ENCODE measurements around the gene KLHL17.
"Not testable (repeated sequence)": the region's sequence is repeated elsewhere in the genome, so short reads cannot be mapped to it uniquely, and the experiment has no call there.

KLHL17 gene

GRCh38 chr1:937521-937920 is 22.9 kb upstream of the KLHL17 start:
- no peak for DNase-seq

- DNase-seq = no peak
Observed at GRCh38 chr1:938088-938683, 22.2 kb upstream of the KLHL17 start.

GRCh38 chr1:938711-939489 is 21.5 kb upstream of the KLHL17 start:
- no peak for DNase-seq

DNA sequence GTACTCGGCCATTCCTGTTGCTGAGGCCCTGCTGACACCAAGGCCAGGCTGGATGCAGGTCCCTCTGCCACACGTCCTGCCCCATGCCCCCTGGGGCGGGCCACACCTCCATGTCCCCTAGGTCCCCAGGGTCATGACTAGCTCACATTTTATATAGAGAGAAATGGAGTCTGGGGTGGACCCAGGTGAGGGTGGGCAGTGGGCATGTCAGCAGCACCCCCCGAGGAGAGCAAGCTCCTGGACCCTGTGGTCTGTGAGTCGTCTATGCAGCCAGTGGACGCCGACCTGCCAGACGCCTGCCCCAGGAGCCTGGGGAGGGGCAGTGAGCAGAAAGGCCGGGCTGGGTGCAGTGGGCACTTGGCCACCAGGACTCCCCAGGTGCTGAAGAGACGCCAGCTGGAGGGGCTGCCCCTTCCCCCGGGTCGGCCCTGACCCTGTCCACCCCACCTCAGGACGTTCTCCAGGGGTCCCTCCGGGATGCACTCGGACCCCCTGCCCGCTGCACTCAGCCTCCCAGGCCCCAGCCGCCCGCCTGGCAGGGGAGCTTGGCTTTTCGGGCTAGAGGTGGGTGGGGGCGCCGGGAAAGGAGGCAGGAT is 20.8 kb upstream of the KLHL17 start:
- DNase-seq = no peak

DNA sequence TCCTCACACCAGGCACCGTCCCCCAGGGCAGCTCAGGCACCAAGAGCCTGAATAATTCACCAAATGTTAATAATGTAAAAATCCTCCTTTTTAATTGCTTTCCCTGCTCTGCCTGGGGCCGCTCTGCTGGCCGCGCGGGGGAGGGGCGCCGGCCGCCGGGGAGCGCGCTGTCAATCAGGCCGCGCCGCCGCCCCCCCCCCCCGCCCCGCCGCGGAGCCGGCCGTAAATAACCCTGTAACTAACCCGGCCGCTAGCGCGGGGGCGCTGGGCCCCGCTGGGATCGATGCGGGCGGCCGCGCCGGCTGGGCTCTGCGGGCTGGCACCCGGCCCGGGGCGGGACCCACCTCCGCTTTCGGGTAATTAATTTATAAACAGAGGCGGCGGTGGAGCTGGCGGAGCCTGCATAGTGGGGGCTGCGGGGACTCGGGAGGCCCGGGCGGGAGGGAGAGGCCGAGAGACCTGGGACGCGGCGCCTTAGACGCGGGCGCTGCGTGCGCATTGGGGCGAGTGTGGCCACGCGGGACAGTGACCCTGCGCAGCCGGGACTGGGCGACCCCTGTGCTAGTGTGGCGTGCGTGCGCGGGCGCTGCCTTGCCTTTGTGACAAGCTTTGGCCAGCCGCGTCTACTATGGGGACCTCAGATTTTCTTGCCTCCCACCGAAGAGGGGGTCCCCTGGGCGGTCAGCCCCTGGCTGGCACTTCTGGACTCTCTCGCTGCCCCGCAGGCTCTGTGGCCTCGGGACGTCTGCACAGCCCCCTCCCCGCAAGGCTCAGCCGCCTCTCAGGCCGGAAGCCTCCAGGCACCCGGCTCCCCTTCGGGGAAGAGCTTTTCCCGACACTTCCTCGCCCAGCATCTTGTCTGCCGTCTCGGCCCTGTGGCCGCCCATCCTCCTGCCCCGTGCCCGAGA is 20.0 kb upstream of the KLHL17 start:
- DNase-seq = no peak

GRCh38 chr1:941015-941587 is 19.3 kb upstream of the KLHL17 start:
- no peak for DNase-seq

- no peak for DNase-seq
Observed at GRCh38 chr1:941588-942383, 18.6 kb upstream of the KLHL17 start.

DNA sequence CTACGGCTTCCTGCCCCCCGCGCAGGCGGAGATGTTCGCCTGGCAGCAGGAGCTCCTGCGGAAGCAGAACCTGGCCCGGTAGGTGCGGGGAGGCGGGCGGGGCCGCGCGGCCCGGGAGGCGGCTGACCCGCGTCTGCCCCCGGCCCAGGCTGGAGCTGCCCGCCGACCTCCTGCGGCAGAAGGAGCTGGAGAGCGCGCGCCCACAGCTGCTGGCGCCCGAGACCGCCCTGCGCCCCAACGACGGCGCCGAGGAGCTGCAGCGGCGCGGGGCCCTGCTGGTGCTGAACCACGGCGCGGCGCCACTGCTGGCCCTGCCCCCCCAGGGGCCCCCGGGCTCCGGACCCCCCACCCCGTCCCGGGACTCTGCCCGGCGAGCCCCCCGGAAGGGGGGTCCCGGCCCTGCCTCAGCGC is 18.0 kb upstream of the KLHL17 start:
- DNase-seq = no peak

- no peak for DNase-seq
Observed at GRCh38 chr1:942864-943533, 17.4 kb upstream of the KLHL17 start.

DNA sequence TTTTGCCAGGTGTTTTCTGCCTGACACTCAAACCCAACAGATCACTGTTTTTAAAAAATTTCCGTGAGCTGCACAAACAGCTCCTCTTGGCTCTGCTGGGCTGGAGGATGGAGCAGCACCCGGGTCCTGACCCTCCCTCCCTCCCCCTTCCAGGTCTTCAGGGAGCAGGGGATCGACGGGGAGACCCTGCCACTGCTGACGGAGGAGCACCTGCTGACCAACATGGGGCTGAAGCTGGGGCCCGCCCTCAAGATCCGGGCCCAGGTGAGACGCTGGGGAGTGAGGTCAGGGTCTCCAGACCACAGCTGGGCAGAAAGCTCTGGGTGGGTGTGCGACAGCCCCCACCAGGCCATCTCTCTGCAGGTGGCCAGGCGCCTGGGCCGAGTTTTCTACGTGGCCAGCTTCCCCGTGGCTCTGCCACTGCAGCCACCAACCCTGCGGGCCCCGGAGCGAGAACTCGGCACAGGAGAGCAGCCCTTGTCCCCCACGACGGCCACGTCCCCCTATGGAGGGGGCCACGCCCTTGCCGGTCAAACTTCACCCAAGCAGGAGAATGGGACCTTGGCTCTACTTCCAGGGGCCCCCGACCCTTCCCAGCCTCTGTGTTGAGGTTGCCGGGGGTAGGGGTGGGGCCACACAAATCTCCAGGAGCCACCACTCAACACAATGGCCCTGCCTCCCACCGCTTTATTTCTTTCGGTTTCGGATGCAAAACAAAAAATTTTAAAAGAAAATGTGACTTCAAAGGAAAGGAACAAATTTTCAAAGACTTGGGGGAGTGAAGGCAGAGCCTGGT is 16.6 kb upstream of the KLHL17 start:
- DNase-seq = no peak

DNA sequence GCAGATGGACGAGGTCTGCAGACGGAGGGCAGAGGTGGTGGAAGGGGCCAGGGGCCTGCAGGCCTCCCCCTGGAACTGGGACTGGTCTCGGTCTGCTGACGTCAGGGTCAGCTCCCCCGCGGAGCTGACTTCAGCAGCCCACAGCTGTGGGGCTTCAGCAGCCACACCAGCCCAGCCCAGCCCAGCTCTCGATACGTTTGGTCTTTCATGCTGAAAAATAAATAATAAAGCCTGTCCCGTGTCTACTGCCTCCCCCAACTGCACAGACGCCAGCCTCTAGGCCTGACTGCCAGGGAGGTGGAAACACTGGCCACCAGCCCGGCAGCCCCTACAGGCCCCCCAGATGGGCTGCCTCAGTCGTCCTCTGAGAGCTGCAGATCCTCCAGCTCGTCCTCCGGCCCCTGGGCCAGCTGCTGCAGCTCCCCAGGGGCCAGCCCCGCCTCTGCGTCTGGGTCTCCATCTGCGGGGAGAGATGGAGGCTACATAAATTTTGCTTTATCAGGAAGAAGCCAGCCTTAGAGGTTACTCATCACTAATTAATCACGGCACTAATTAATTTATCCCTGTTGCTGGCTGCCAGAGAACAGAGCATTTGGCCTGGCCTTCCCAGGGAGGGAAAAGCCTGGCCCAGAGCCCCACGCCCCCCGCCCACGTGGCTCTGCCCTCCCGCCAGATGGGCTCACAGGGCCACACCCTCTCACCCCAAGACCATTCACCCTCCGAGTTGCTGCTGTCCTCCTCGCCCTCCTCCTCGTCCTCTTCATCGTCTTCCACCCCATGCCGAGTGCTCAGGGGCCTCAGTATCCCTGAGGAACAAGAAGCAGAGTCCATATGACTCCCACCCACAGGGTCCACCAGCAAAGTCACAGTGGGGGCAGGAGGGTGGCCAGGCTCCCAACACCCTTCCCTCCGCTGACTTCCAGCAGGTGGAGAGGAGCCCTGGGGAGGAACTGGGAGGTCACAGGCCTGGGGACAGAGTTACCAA is 15.8 kb upstream of the KLHL17 start:
- no peak for DNase-seq

DNA sequence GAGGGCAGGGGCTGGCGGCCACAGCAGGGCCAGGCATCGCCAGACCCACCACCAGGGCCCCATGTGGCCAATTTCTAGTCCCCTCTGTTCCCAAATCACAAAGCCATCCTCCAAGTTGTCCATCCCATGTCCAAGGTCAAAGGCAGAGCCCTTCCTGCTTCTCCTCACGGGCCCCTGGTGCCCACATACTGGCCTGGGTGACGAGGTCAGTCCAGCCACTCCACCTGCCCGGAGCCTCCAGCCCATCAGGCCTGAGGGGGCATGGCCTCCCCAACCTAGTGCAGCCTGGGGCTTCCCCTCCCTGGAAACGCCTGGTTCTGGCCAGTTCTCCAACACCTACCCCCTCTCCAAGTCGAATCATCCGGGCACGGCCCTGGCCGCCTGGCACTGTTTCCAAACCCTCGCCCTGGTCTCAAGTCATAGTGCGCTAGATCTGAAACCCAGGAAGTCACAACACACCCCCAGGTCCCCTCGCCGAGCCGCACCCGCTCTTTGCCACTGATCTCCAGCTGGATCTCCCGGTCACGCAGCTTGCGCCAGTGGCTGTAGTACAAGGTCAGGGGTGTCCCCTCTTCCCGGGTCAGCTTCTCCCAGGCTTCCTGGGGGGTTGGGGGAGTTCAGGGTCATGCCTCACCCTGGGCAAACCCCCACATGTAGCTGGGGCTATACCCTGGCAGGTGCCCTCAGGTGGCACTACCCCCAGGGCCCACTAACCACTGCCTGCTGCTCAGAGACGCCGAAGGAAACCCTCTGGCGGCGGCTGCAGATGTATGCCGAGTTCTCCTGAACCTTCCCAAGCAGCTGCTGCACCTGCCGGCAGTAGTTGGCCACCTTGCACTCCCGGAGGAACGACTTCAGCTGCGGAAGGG is 14.5 kb upstream of the KLHL17 start:
- DNase-seq = no peak

DNA sequence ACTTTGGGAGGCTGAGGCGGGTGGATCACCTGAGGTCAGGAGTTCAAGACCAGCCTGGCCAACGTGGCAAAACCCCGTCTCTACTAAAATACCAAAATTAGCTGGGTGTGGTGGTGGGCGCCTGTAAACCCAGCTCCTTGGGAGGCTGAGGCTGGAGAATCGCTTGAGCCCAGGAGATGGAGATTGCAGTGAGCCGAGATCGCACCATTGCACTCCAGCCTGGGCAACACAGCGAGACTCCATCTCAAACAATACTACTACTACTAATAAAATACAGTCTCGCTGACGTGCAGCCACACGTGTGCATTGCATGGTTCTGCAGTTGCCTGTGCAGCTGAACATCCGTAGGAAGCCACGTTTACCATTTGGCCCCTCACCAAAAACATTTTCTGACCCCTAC is 13.6 kb upstream of the KLHL17 start:
- DNase-seq = not testable (repeated sequence)

DNA sequence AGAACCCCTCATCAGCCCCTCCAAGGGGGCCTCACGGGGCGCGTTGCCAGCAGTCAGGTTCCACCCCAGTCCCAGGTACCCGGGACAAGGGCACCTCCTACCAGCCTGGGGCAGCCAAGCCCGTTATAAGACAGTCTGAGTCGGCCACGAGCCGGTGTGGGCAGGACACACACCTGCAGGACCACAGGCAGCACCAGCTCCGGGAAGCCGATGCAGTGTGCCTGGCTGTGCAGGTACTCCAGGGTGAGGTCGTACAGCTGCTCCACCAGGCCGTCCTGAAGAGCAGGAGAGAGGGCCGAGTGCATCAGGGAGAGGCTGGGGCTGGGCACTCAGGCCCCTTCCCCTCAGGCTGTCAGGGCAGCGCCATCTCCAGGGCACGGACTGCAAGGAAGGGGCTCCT is 12.4 kb upstream of the KLHL17 start:
- DNase-seq = no peak

- DNase-seq = no peak
Observed at GRCh38 chr1:950268-950667, 10.1 kb upstream of the KLHL17 start.

- DNase-seq = no peak
Observed at GRCh38 chr1:950881-951280, 9.5 kb upstream of the KLHL17 start.

DNA sequence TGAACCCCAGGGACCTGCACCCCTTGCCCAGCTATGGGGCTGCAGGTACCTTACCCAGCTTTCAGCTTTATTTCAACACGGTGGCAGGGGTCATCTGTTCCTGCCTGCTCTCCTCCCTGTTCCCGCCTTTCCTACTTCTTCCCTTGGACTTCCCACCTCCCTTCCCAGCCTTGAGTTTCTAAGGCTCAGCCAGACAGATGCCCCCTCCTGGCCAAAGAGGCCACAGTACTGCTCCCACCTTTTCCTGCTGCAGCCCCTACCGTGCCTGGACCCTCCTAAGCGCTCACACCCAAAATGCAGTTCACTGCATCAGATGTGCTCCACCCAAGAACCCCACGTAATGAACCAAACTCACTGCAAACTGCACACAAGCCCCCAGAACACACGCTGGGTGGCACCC is 9.0 kb upstream of the KLHL17 start:
- DNase-seq = no peak

- DNase-seq = no peak
Observed at GRCh38 chr1:952201-952600, 8.2 kb upstream of the KLHL17 start.

Data from activated CD4-positive, alpha-beta T cell treated with anti-CD3 and anti-CD28 coated beads for 1 hour (primary cell).